Parathyroid adenoma (tissue), 2 donors: Measurements from ENCODE around the gene ACAT2.
"Not testable (repeated sequence)": the region's sequence is repeated elsewhere in the genome, so short reads cannot be mapped to it uniquely, and the experiment has no call there.

Experiments
- H2AFZ ChIP-seq: fragments of 300-600 bp; sonication (generic); one replicate; pipeline ENCODE4 v1.7.0; 2017; ENCODE audit warnings: antibody characterized with exemption, mild to moderate bottlenecking
- H3K27ac ChIP-seq: fragments of 300-600 bp; sonication (generic); one replicate; pipeline ENCODE4 v1.7.0; 2017
- H3K27me3 ChIP-seq: fragments of 300-600 bp; sonication (generic); one replicate; pipeline ENCODE4 v1.7.0; 2017; ENCODE audit warnings: low read length; ENCODE audit not compliant: control insufficient read depth, insufficient read depth
- H3K36me3 ChIP-seq: fragments of 300-600 bp; sonication (generic); one replicate; pipeline ENCODE4 v1.7.0; 2017; ENCODE audit warnings: low read length; ENCODE audit not compliant: control insufficient read depth, insufficient read depth
- H3K4me1 ChIP-seq: fragments of 300-600 bp; sonication (generic); one replicate; pipeline ENCODE4 v1.7.0; 2017; ENCODE audit warnings: control low read depth
- H3K4me2 ChIP-seq: fragments of 300-600 bp; sonication (generic); one replicate; pipeline ENCODE4 v1.7.0; 2017; ENCODE audit warnings: low read length
- H3K4me3 ChIP-seq: fragments of 300-600 bp; sonication (generic); one replicate; pipeline ENCODE4 v1.7.0; 2017; ENCODE audit warnings: low read depth, low read length
- H3K79me2 ChIP-seq: fragments of 300-600 bp; sonication (generic); one replicate; pipeline ENCODE4 v1.7.0; 2017; ENCODE audit warnings: control low read depth
- H3K9ac ChIP-seq: fragments of 300-600 bp; sonication (generic); one replicate; pipeline ENCODE4 v1.7.0; 2017; ENCODE audit warnings: mild to moderate bottlenecking
- H3K9me3 ChIP-seq: fragments of 300-600 bp; sonication (generic); one replicate; pipeline ENCODE4 v1.7.0; 2017; ENCODE audit warnings: low read length; ENCODE audit not compliant: control insufficient read depth
- TF ChIP-seq, protein P1 (sequence below): fragments of 300-600 bp; sonication (generic); IDR thresholded peaks from one replicate; pipeline ENCODE4 v1.7.0; 2017; ENCODE audit warnings: antibody characterized with exemption, mild to moderate bottlenecking
- donor health status: primary hyperparathyroidism.

Gene ACAT2

DNA sequence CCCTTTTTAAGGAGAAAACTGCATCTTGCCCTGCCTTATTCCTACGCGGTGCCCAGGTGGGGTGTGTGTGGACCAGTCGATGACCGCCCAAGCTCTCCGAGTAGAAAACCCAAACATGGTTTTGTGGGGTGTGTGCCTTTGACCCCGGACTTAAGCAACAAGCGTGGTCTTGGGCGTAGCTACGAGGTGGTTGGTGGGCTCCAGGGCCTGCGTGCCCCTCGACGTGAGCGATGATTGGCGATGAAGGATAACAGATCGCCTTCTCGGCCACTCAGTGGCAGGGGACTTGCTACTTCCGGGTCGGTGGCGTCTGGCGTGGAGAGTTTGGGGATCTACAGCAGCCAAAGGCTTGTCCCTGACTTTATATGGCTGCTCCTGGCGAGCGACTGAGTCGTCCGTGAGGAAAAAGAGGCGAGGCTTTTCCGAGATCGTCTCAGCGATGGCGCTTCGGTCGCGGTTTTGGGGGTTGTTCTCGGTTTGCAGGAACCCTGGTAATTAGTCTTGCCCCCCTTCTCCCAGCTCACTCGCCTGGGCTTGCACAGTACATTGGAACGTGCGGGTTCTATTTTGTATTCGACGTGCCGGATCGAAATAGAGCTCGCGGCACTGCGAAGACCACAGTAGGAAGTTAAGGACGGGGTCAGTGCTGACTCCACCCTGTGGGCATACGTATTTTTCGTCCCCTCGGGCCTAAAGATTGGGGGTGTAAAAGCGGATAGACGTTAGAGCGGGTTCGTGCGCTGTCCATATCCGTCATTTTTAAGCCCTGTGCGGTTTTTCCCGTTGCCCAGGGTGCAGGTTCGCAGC is 28.5 kb downstream of the ACAT2 start, which contains the start of gene MRPL18:
MRPL18 (plus strand) TSS at position 319 of the 807 bp plus-strand sequence; CDS start at position 440, 121 bp downstream.
- Histone ChIP-seq H3K27ac (peak within 1 kb of the TSS; percentile 95), H2AFZ (peak within 1 kb of the TSS; percentile 90)

DNA sequence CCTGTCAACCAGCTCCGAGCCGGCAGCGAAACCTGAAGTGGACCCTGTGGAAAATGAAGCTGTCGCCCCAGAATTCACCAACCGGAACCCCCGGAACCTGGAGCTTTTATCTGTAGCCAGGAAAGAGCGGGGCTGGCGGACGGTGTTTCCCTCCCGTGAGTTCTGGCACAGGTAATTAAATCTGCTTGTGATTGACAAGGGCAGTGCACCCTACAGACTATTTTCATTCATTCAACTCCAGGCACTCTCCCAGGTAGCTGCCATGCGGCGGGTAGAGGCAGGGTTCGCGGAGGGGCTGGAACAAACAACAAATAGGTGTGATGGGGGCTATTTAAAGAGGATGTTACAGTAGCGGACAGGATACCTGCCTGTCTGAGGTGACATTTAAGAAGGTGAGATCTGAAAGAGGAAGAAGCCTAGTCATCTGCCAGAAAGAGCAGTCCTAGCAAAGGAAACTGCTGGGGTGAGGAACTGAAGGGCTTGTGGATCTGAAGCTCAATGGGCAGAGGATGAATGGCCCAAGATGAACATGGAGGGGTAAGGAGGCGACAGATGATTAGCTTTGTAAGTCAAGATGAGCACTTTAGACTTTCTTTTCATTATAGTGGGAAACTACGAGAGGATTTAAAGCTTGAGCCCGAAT is 29.2 kb downstream of the ACAT2 start:
- no peaks in the 10 kb centered on the region for H3K9me3 ChIP-seq
- H3K4me2 ChIP-seq: peak overlapping the region; percentile 60
- no peaks in the 10 kb centered on the region for H3K36me3 ChIP-seq
- peaks cover 2% of the 10 kb centered on the region for H3K4me1 ChIP-seq
- H3K4me3 ChIP-seq: peak overlapping the region; percentile 79
- H3K79me2 ChIP-seq: peaks cover 31% of the 10 kb centered on the region
- peak overlapping the region; percentile 95 for H3K27ac ChIP-seq
- H3K27me3 ChIP-seq: no peaks in the 10 kb centered on the region
- peak overlapping the region; percentile 89 for H2AFZ ChIP-seq
- H3K9ac ChIP-seq: no peak overlapping the region
- TF ChIP-seq, protein P1, sequence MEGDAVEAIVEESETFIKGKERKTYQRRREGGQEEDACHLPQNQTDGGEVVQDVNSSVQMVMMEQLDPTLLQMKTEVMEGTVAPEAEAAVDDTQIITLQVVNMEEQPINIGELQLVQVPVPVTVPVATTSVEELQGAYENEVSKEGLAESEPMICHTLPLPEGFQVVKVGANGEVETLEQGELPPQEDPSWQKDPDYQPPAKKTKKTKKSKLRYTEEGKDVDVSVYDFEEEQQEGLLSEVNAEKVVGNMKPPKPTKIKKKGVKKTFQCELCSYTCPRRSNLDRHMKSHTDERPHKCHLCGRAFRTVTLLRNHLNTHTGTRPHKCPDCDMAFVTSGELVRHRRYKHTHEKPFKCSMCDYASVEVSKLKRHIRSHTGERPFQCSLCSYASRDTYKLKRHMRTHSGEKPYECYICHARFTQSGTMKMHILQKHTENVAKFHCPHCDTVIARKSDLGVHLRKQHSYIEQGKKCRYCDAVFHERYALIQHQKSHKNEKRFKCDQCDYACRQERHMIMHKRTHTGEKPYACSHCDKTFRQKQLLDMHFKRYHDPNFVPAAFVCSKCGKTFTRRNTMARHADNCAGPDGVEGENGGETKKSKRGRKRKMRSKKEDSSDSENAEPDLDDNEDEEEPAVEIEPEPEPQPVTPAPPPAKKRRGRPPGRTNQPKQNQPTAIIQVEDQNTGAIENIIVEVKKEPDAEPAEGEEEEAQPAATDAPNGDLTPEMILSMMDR: no peak

More for the DNA sequence above, 28.5 kb downstream of the ACAT2 start, which contains the start of gene MRPL18:
- H3K27me3 ChIP-seq: no peaks in the 10 kb centered on the region
- H3K4me3 ChIP-seq: peak within 1 kb of the TSS; percentile 79
- peaks cover 34% of the 10 kb centered on the region for H3K79me2 ChIP-seq
- peak within 1 kb of the TSS; percentile 83 for H3K4me2 ChIP-seq
- no peaks in the 10 kb centered on the region for H3K36me3 ChIP-seq
- TF ChIP-seq, protein P1: no peak
- H3K4me1 ChIP-seq: peaks cover 2% of the 10 kb centered on the region
- H3K9me3 ChIP-seq: no peaks in the 10 kb centered on the region
- H3K9ac ChIP-seq: peak within 1 kb of the TSS; percentile 81

DNA sequence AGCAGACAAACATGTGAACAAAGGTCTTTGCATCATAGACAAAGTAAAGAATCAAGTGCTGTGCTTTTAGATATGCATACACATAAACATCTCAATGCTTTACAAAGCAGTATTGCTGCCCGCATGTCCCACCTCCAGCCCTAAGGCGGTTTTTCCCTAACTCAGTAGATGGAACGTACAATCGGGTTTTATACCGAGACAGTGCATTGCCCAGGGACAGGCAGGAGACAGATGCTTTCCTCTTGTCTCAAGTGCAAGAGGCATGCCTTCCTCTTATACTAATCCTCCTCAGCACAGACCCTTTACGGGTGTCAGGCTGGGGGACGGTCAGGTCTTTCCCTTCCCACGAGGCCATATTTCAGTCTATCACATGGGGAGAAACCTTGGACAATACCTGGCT is 33.1 kb downstream of the ACAT2 start:
- H3K9me3 ChIP-seq, H3K36me3 ChIP-seq: not testable (repeated sequence)

DNA sequence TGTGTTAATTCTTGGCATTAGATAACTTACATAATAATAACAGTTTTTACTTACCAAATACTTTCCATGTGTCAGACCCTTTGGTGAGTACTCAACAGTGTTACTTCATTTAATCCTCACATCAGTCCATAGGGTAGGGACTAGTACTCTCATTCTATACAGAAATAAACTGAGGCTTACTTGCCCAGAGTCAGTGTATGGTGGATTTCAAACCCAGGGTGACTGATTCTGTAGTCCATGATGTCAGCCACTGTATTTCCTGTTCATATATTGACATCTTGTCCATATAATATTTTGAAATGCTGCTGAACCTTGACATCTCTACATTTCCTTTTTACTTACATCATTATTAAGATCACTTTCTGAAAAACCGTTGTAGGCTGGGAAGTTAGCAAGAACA is 35.7 kb downstream of the ACAT2 start:
- no peaks in the 10 kb centered on the region for H3K27me3 ChIP-seq
- H2AFZ ChIP-seq: no peak overlapping the region
- H3K79me2 ChIP-seq: no peaks in the 10 kb centered on the region
- H3K4me1 ChIP-seq: no peaks in the 10 kb centered on the region
- H3K4me3 ChIP-seq: no peak overlapping the region
- TF ChIP-seq, protein P1: no peak
- no peak overlapping the region for H3K27ac ChIP-seq
- H3K36me3 ChIP-seq: no peaks in the 10 kb centered on the region
- no peak overlapping the region for H3K9ac ChIP-seq
- H3K9me3 ChIP-seq: no peaks in the 10 kb centered on the region
- no peak overlapping the region for H3K4me2 ChIP-seq

More for the DNA sequence above, 33.1 kb downstream of the ACAT2 start:
- H3K27ac ChIP-seq, H3K27me3 ChIP-seq, H3K4me3 ChIP-seq, H3K4me1 ChIP-seq, H3K4me2 ChIP-seq, H2AFZ ChIP-seq, H3K9ac ChIP-seq: not testable (repeated sequence)
- H3K79me2 ChIP-seq: peaks cover 14% of the 10 kb centered on the region

DNA sequence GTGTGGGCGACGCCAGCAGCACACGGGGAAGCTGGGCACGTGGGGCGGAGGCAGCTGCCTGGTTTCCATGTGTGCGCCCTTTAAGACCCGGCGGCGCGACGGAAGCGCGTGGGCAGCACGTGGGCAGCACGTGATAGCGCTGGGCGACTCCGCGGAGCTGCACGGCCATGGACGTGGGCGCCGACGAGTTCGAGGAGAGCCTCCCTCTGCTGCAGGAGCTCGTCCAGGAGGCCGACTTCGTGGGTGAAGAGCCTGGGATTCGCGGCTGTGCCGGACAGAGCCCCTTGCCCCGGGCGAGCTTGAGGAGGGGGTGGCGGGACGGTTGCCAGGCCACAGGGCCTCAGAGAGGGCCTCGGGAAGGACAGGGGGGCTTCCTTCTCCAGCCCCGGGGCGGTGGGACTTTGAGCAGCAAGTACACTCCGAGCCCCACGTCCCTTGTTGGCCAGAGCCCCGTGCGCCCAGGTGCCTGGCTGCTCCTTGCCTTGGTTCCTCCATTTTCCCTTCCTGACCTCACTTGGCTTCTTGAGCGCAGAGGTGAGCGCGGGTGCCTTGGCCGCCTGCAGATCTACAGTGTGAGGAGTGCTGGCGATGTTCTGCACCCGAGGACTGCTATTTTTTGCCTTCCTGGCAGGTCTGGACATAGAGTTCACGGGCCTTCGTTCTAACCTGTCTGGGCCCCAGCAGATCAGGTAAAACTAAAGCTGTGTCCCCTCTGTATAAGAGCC is 38.5 kb downstream of the ACAT2 start, which contains the start of gene PNLDC1:
PNLDC1 (plus strand) TSS at position 136 of the 725 bp plus-strand sequence; CDS start at position 168, 32 bp downstream.
- no peaks in the 10 kb centered on the region for H3K9me3 ChIP-seq

More for the DNA sequence above, 38.5 kb downstream of the ACAT2 start, which contains the start of gene PNLDC1:
- H3K9ac ChIP-seq: no peak within 1 kb of the TSS
- H3K4me2 ChIP-seq: no peak within 1 kb of the TSS
- H2AFZ ChIP-seq: no peak within 1 kb of the TSS
- H3K27ac ChIP-seq: no peak within 1 kb of the TSS
- no peaks in the 10 kb centered on the region for H3K4me1 ChIP-seq
- H3K27me3 ChIP-seq: no peaks in the 10 kb centered on the region
- no peaks in the 10 kb centered on the region for H3K36me3 ChIP-seq
- H3K4me3 ChIP-seq: no peak within 1 kb of the TSS
- TF ChIP-seq, protein P1: no peak
- H3K79me2 ChIP-seq: no peaks in the 10 kb centered on the region
